PC-9 (cell line): ENCODE results near the gene IZUMO1.

Experiments
- EZH2 ChIP-seq: fragments of 200-600 bp; sonication (generic); IDR thresholded peaks from 2 replicates; pipeline ENCODE4 v1.8.0; 2017; ENCODE audit warnings: antibody characterized with exemption, low read depth
- TF ChIP-seq, protein P1 (sequence below): fragments of 200-600 bp; sonication (generic); conservative IDR thresholded peaks from 2 replicates; pipeline ENCODE4 v1.6.1; 2017; ENCODE audit warnings: mixed run types, antibody characterized with exemption, mild to moderate bottlenecking, moderate library complexity

DNA sequence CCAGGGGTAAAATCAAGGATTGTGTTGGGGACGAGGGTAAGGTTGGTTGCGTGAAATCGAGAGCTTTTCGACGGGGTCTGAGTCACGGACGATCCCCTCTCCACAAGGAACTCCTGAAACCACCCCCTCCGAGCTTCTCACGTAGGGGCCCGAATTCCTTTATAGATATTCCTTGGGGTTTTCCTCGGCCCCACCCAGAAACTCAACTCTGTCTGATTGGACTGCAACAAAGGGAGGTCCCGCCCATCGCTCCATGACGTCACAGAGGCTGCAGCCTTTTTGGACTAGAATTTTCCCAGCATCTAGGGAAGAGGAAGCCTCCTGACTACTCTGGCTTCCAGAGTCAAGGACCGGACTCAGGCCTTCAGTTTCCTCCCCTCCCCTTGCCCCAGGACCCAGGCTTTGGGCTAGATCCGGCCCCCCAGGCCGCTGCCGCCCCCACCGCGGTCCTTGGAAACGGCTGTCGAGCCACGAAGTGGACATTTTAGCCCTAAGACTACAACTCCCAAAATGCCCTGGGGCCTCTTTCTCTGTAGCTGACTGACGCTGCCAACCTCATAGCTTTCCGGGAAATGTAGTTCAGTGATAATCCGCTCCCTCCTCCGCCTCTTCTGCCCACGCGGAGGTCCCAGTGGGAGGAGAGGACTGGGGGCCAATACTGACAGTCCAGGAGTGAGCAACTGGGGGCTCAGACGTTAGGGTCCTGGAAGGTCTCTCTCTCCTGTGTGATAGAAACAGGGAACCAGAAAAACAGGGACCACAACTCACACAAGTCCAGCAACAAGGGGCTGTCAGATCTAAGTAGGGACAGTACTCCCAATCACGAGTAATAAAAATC, at the start of gene IZUMO1:
- TF ChIP-seq, protein P1, sequence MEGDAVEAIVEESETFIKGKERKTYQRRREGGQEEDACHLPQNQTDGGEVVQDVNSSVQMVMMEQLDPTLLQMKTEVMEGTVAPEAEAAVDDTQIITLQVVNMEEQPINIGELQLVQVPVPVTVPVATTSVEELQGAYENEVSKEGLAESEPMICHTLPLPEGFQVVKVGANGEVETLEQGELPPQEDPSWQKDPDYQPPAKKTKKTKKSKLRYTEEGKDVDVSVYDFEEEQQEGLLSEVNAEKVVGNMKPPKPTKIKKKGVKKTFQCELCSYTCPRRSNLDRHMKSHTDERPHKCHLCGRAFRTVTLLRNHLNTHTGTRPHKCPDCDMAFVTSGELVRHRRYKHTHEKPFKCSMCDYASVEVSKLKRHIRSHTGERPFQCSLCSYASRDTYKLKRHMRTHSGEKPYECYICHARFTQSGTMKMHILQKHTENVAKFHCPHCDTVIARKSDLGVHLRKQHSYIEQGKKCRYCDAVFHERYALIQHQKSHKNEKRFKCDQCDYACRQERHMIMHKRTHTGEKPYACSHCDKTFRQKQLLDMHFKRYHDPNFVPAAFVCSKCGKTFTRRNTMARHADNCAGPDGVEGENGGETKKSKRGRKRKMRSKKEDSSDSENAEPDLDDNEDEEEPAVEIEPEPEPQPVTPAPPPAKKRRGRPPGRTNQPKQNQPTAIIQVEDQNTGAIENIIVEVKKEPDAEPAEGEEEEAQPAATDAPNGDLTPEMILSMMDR = no peak
- no peak for TF ChIP-seq EZH2
